SJCRH30 (cell line): ENCODE data around the gene SMIM32. TPM values are rescaled to one million over a fixed set of nuclear protein-coding genes. Genes with fewer than 3 reads are reported as not detected.

Source experiments
- DNase-seq, 2 experiments: peaks; one replicate each; pipeline ENCODE4 v3.0.0-alpha.2; 2015 to 2020
- H3K27ac ChIP-seq: fragments of 250-450 bp; sonication (Bioruptor Pico); 2 replicates; pipeline ENCODE4 v1.5.1; 2020; ENCODE audit warnings: mild to moderate bottlenecking, moderate library complexity
- H3K27me3 ChIP-seq: fragments of 250-450 bp; sonication (Bioruptor Pico); 2 replicates; pipeline ENCODE4 v1.5.1; 2020; ENCODE audit warnings: mild to moderate bottlenecking, moderate library complexity
- H3K36me3 ChIP-seq: fragments of 250-450 bp; sonication (Bioruptor Pico); 2 replicates; pipeline ENCODE4 v1.5.1; 2020; ENCODE audit warnings: mild to moderate bottlenecking, moderate library complexity
- H3K4me1 ChIP-seq: fragments of 250-450 bp; sonication (Bioruptor Pico); 2 replicates; pipeline ENCODE4 v1.5.1; 2020; ENCODE audit warnings: mild to moderate bottlenecking, moderate library complexity
- H3K4me3 ChIP-seq: fragments of 250-450 bp; sonication (Bioruptor Pico); 2 replicates; pipeline ENCODE4 v1.5.1; 2020; ENCODE audit warnings: mild to moderate bottlenecking, moderate library complexity
- H3K9me3 ChIP-seq: fragments of 250-450 bp; sonication (Bioruptor Pico); replicated peaks from 2 replicates; pipeline ENCODE4 v1.5.1; 2020; ENCODE audit warnings: mild to moderate bottlenecking, moderate library complexity
- total RNA-seq: library from RNA; depleted of rRNA; stranded (reverse); fragments of >200 nt; shearing (Covaris generic); gene quantifications from 2 replicates; pipeline ENCODE4 v1.2.3, GENCODE V29; 2014

Gene SMIM32
- total RNA-seq, 1 experiment from 2014 or later, result 0.06 TPM

- no peaks in the 10 kb centered on the region for H3K9me3 ChIP-seq
- H3K27me3 ChIP-seq, result no peaks in the 10 kb centered on the region
Measured at GRCh38 chr5:136185974-136186665, 6.8 kb downstream of the SMIM32 start.

GRCh38 chr5:136182618-136183017, 10.3 kb downstream of the SMIM32 start:
- no peaks in the 10 kb centered on the region for H3K9me3 ChIP-seq
- no peak for DNase-seq
- peaks cover 33% of the 10 kb centered on the region for H3K36me3 ChIP-seq
- H3K27ac ChIP-seq, result no peak overlapping the region
- no peak overlapping the region for H3K4me3 ChIP-seq
- H3K27me3 ChIP-seq, result no peaks in the 10 kb centered on the region
- H3K4me1 ChIP-seq, result no peaks in the 10 kb centered on the region

More at GRCh38 chr5:136185974-136186665, 6.8 kb downstream of the SMIM32 start:
- no peak for DNase-seq
- Histone ChIP-seq H3K4me3 (no peak overlapping the region), H3K4me1 (no peaks in the 10 kb centered on the region), H3K27ac (no peak overlapping the region), H3K36me3 (peaks cover 18% of the 10 kb centered on the region)

GRCh38 chr5:136174021-136174659, 18.8 kb downstream of the SMIM32 start:
- no peaks in the 10 kb centered on the region for H3K9me3 ChIP-seq
- H3K27ac ChIP-seq, result no peak overlapping the region
- H3K36me3 ChIP-seq, result peaks cover 44% of the 10 kb centered on the region
- no peaks in the 10 kb centered on the region for H3K4me1 ChIP-seq
- no peaks in the 10 kb centered on the region for H3K27me3 ChIP-seq
- H3K4me3 ChIP-seq, result no peak overlapping the region
- DNase-seq, result peak in 1 of 2 experiments; percentile 68

- peaks cover 49% of the 10 kb centered on the region for H3K36me3 ChIP-seq
- DNase-seq, result no peak
Measured at GRCh38 chr5:136169218-136169617, 23.7 kb downstream of the SMIM32 start.

GRCh38 chr5:136166909-136167308, 26.1 kb downstream of the SMIM32 start:
- Histone ChIP-seq H3K36me3 (peaks cover 51% of the 10 kb centered on the region), H3K27ac (no peak overlapping the region), H3K9me3 (no peaks in the 10 kb centered on the region), H3K4me3 (no peak overlapping the region), H3K27me3 (no peaks in the 10 kb centered on the region), H3K4me1 (no peaks in the 10 kb centered on the region)
- no peak for DNase-seq

More at GRCh38 chr5:136169218-136169617, 23.7 kb downstream of the SMIM32 start:
- Histone ChIP-seq H3K4me1 (no peaks in the 10 kb centered on the region), H3K4me3 (no peak overlapping the region), H3K27me3 (no peaks in the 10 kb centered on the region), H3K9me3 (no peaks in the 10 kb centered on the region), H3K27ac (no peak overlapping the region)

GRCh38 chr5:136164226-136164625, 28.7 kb downstream of the SMIM32 start:
- Histone ChIP-seq H3K36me3 (peaks cover 61% of the 10 kb centered on the region), H3K27ac (no peak overlapping the region), H3K27me3 (no peaks in the 10 kb centered on the region), H3K9me3 (no peaks in the 10 kb centered on the region), H3K4me1 (no peaks in the 10 kb centered on the region), H3K4me3 (no peak overlapping the region)
- DNase-seq, result no peak

- Histone ChIP-seq H3K27ac (no peak overlapping the region), H3K9me3 (no peaks in the 10 kb centered on the region), H3K27me3 (no peaks in the 10 kb centered on the region), H3K4me1 (no peaks in the 10 kb centered on the region), H3K4me3 (no peak overlapping the region), H3K36me3 (peaks cover 67% of the 10 kb centered on the region)
- no peak for DNase-seq
Measured at GRCh38 chr5:136162008-136162407, 31.0 kb downstream of the SMIM32 start.

- Histone ChIP-seq H3K27ac (no peak overlapping the region), H3K36me3 (peaks cover 75% of the 10 kb centered on the region), H3K4me3 (no peak overlapping the region), H3K27me3 (no peaks in the 10 kb centered on the region), H3K4me1 (no peaks in the 10 kb centered on the region), H3K9me3 (no peaks in the 10 kb centered on the region)
- DNase-seq, result peak in 1 of 2 experiments; percentile 9
Measured at GRCh38 chr5:136159457-136159856, 33.5 kb downstream of the SMIM32 start.

- no peak for DNase-seq
- H3K4me1 ChIP-seq, result no peaks in the 10 kb centered on the region
- H3K36me3 ChIP-seq, result peaks cover 76% of the 10 kb centered on the region
- no peaks in the 10 kb centered on the region for H3K9me3 ChIP-seq
- no peak overlapping the region for H3K27ac ChIP-seq
- no peak overlapping the region for H3K4me3 ChIP-seq
- no peaks in the 10 kb centered on the region for H3K27me3 ChIP-seq
Measured at GRCh38 chr5:136157514-136157913, 35.4 kb downstream of the SMIM32 start.

- Histone ChIP-seq H3K36me3 (peaks cover 67% of the 10 kb centered on the region), H3K27me3 (no peaks in the 10 kb centered on the region), H3K4me1 (no peaks in the 10 kb centered on the region), H3K9me3 (no peaks in the 10 kb centered on the region), H3K27ac (no peak overlapping the region), H3K4me3 (no peak overlapping the region)
- DNase-seq, result no peak
Measured at GRCh38 chr5:136155761-136156160, 37.2 kb downstream of the SMIM32 start.

- no peak for DNase-seq
- no peaks in the 10 kb centered on the region for H3K4me1 ChIP-seq
- H3K4me3 ChIP-seq, result no peak overlapping the region
- peaks cover 64% of the 10 kb centered on the region for H3K36me3 ChIP-seq
- H3K27me3 ChIP-seq, result no peaks in the 10 kb centered on the region
- H3K27ac ChIP-seq, result no peak overlapping the region
- no peaks in the 10 kb centered on the region for H3K9me3 ChIP-seq
Measured at GRCh38 chr5:136155078-136155477, 37.9 kb downstream of the SMIM32 start.

- Histone ChIP-seq H3K4me3 (no peak overlapping the region), H3K4me1 (no peaks in the 10 kb centered on the region), H3K9me3 (no peaks in the 10 kb centered on the region), H3K27ac (no peak overlapping the region), H3K27me3 (no peaks in the 10 kb centered on the region), H3K36me3 (peaks cover 68% of the 10 kb centered on the region)
- DNase-seq, result no peak
Measured at GRCh38 chr5:136153581-136154236, 39.3 kb downstream of the SMIM32 start.

GRCh38 chr5:136149891-136150290, 43.1 kb downstream of the SMIM32 start:
- H3K27me3 ChIP-seq, result no peaks in the 10 kb centered on the region
- no peak for DNase-seq
- no peaks in the 10 kb centered on the region for H3K9me3 ChIP-seq
- no peak overlapping the region for H3K27ac ChIP-seq
- H3K4me1 ChIP-seq, result no peaks in the 10 kb centered on the region
- peaks cover 44% of the 10 kb centered on the region for H3K36me3 ChIP-seq
- H3K4me3 ChIP-seq, result no peak overlapping the region

- H3K4me3 ChIP-seq, result no peak overlapping the region
- no peak for DNase-seq
- no peak overlapping the region for H3K27ac ChIP-seq
- no peaks in the 10 kb centered on the region for H3K27me3 ChIP-seq
- no peaks in the 10 kb centered on the region for H3K4me1 ChIP-seq
- H3K9me3 ChIP-seq, result no peaks in the 10 kb centered on the region
- H3K36me3 ChIP-seq, result peaks cover 24% of the 10 kb centered on the region
Measured at GRCh38 chr5:136147632-136148031, 45.3 kb downstream of the SMIM32 start.

GRCh38 chr5:136146201-136146600, 46.8 kb downstream of the SMIM32 start:
- no peaks in the 10 kb centered on the region for H3K27me3 ChIP-seq
- H3K27ac ChIP-seq, result no peak overlapping the region
- no peak for DNase-seq
- peaks cover 20% of the 10 kb centered on the region; the same call in 1 of the 2 replicates for H3K36me3 ChIP-seq
- H3K9me3 ChIP-seq, result no peaks in the 10 kb centered on the region
- H3K4me3 ChIP-seq, result no peak overlapping the region
- H3K4me1 ChIP-seq, result no peaks in the 10 kb centered on the region
